ENCODE results near the gene PAK6. TPM values are rescaled to one million over a fixed set of nuclear protein-coding genes. Genes with fewer than 3 reads are reported as not detected.

The PAK6 gene
- total RNA-seq, 1 donor from 2014 or later: 5.7 TPM

GRCh38 chr15:40298216-40298935, 59.5 kb downstream of the PAK6 start:
- Histone ChIP-seq H3K4me1 (no peaks in the 10 kb centered on the region), H3K9me3 (no peaks in the 10 kb centered on the region), H3K36me3 (peaks cover 9% of the 10 kb centered on the region), H3K27ac (no peak overlapping the region), H3K27me3 (no peaks in the 10 kb centered on the region), H3K4me3 (no peak overlapping the region)
- intact Hi-C loops (cut with DNase I): no loop called here
- DNase-seq: no peak
- ATAC-seq: no peak
- TF ChIP-seq CTCF (IDR thresholded peaks at IDR 0.05): no peak

DNA sequence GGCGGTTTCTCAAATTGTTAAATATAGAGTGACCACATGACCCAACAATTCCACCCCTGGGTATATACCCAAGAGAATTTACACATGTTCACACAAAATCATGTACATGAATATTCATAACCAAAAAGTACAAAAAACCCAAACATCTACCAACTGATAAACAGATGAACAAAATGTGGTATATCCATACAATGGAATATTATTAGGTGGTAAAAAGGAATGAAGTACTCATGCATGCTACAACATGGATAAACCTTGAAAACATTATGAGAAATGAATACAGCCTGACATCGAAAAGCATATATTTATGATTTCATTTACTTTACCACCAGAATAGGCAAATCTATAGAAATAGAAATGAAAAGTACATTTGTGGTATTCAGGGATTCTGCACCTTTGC, 61.5 kb downstream of the PAK6 start:
- Histone ChIP-seq H3K27me3 (no peaks in the 10 kb centered on the region), H3K9me3 (no peaks in the 10 kb centered on the region), H3K4me3 (no peak overlapping the region), H3K4me1 (no peaks in the 10 kb centered on the region), H3K27ac (no peak overlapping the region), H3K36me3 (peaks cover 9% of the 10 kb centered on the region)
- ATAC-seq: no peak
- TF ChIP-seq CTCF (IDR thresholded peaks at IDR 0.05): no peak
- intact Hi-C loops (cut with DNase I): no loop called here
- no peak for DNase-seq

GRCh38 chr15:40300771-40301170, 61.9 kb downstream of the PAK6 start:
- DNase-seq: no peak
- no peak overlapping the region for H3K4me3 ChIP-seq
- no peak for ATAC-seq
- intact Hi-C loops (cut with DNase I): no loop called here
- no peaks in the 10 kb centered on the region for H3K9me3 ChIP-seq
- H3K27me3 ChIP-seq: no peaks in the 10 kb centered on the region
- no peak overlapping the region for H3K27ac ChIP-seq
- peaks cover 1% of the 10 kb centered on the region for H3K4me1 ChIP-seq
- no peak for TF ChIP-seq CTCF (IDR thresholded peaks at IDR 0.05)
- peaks cover 9% of the 10 kb centered on the region for H3K36me3 ChIP-seq

GRCh38 chr15:40301467-40302179, 62.8 kb downstream of the PAK6 start:
- no peak for TF ChIP-seq CTCF (IDR thresholded peaks at IDR 0.05)
- intact Hi-C loops (cut with DNase I): no loop called here
- Histone ChIP-seq H3K9me3 (no peaks in the 10 kb centered on the region), H3K4me3 (no peak overlapping the region), H3K27ac (no peak overlapping the region), H3K27me3 (no peaks in the 10 kb centered on the region), H3K36me3 (peaks cover 9% of the 10 kb centered on the region), H3K4me1 (peaks cover 5% of the 10 kb centered on the region)
- no peak for DNase-seq
- ATAC-seq: no peak

DNA sequence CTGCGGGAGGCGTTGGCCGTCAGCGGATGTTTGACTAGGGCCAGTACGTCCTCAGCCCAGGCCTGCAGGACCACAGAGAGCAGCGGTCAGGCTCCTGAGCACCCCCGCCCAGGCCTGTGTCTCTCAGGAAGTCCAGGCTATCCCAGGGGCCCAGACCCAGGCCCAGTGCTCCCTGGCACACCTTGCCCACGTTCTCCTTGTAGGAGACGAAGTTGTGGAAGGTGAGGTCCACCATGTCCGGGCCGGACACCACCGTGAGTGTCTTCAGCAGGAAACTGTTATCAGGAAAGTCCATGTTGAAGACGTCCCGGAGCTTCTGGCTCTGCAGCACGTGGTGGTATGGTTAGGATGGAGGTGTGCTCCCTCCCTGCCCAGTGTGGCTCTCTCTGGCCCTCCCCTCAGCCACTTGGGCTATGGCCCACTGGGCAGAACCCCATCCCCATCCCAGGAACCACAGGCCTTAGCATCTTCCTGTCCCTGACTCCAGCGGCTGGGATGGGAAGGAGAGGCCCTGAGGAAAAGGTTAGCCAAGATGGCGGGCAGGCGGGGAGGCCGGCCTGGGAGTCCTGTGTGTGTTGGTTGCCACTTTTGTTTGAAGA, 63.5 kb downstream of the PAK6 start:
- DNase-seq (no peak), ATAC-seq (no peak)
- no peaks in the 10 kb centered on the region for H3K27me3 ChIP-seq
- no peaks in the 10 kb centered on the region for H3K9me3 ChIP-seq
- H3K4me3 ChIP-seq: no peak overlapping the region
- peaks cover 5% of the 10 kb centered on the region for H3K4me1 ChIP-seq
- TF ChIP-seq CTCF (IDR thresholded peaks at IDR 0.05): no peak
- intact Hi-C loops (cut with DNase I): no loop called here
- H3K27ac ChIP-seq: no peak overlapping the region
- H3K36me3 ChIP-seq: peaks cover 8% of the 10 kb centered on the region
